Measurements from ENCODE around the gene ORC5.

Gene ORC5

DNA sequence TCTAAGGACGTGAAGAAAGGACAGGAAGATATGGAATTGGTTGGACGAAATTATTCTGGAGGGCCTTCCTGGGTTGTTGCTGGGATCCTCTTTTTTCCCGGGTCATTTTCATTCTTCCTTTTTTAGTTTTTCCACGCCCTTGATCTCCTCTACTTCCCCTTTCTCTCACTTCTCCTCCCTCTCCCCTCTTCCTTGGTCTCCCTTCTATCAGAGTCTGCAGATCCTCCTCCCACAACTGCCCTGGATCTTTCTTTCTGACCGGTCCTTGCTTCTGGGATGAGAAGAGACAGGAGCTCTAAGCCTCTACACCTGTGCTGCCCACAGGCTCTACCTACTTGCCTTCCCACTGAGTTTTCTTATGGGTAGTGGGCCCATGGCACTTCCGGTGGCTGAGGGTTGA lies 114.7 kb downstream of the ORC5 start:
- Histone ChIP-seq H3K27ac (no peak overlapping the region), H3K4me3 (no peak overlapping the region)
- TF ChIP-seq, protein P1, sequence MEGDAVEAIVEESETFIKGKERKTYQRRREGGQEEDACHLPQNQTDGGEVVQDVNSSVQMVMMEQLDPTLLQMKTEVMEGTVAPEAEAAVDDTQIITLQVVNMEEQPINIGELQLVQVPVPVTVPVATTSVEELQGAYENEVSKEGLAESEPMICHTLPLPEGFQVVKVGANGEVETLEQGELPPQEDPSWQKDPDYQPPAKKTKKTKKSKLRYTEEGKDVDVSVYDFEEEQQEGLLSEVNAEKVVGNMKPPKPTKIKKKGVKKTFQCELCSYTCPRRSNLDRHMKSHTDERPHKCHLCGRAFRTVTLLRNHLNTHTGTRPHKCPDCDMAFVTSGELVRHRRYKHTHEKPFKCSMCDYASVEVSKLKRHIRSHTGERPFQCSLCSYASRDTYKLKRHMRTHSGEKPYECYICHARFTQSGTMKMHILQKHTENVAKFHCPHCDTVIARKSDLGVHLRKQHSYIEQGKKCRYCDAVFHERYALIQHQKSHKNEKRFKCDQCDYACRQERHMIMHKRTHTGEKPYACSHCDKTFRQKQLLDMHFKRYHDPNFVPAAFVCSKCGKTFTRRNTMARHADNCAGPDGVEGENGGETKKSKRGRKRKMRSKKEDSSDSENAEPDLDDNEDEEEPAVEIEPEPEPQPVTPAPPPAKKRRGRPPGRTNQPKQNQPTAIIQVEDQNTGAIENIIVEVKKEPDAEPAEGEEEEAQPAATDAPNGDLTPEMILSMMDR (IDR thresholded peaks at IDR 0.05) = no peak
- no peak for DNase-seq (ENCODE audit: low spot score)

DNA sequence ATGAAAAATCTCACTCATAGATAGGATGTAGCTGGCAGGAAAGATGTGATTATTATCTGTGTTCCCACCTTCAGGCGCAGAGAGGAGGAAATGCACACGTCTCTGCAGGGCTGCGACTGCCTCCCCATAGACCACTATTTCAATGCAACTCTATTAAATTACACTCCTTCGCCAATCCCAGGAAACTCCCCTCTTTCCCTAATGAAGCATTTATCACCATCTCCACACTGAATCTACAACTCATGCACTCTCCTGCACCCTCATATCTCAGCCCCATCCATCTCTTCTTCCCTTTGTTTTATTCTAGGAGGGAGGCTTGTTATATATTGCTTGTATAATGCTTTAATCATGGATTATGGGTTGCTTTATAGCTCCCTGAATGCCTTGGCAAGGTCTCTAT lies 116.6 kb downstream of the ORC5 start:
- no peak overlapping the region for H3K27ac ChIP-seq
- no peak for DNase-seq (ENCODE audit: low spot score)
- no peak overlapping the region for H3K4me3 ChIP-seq
- TF ChIP-seq, protein P1 (IDR thresholded peaks at IDR 0.05) = no peak

DNA sequence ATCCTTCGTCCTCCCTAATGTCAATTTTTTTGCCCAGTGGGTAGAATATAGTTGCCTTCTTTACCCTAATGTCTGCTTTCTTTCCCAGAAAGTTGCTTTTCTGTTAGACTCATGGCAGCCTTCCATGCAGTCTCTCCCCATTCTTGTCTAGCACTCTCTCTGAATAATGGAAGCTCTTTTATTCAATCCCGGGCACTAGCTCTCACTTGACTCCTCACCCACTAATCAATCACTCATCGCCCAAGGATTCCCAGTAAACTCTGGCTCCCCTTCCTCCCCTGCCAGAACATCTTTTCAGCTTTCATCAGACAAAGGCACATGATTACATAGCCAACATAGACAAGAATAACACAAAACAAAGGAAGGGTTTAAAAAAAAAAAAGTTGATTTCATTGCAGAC lies 118.2 kb downstream of the ORC5 start:
- H3K27ac ChIP-seq = no peak overlapping the region
- TF ChIP-seq, protein P1 (IDR thresholded peaks at IDR 0.05) = no peak

DNA sequence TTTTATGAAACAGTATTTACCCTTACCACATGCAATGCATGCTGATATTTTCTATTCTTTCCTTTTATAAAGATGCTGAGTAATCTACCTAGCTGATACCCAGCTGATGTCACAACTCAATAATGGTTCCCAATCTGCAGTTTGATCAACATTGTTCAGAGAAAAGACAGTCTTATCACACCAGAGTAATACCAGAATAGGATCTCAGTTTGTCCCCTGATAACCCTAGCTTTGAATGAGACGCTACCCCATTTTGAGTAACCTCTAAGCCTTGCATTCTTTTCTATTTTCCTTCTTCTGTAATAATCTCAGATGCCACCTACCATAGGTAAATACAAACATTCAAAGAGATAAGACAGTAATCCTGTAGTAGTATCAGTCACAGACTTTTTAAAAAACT lies 118.8 kb downstream of the ORC5 start:
- H3K27ac ChIP-seq = no peak overlapping the region
- no peak overlapping the region for H3K4me3 ChIP-seq
- DNase-seq (ENCODE audit: low spot score) = no peak
- TF ChIP-seq, protein P1 (IDR thresholded peaks at IDR 0.05) = no peak

More for the DNA sequence above, 118.2 kb downstream of the ORC5 start:
- no peak for DNase-seq (ENCODE audit: low spot score)
- H3K4me3 ChIP-seq = no peak overlapping the region
